Psoas muscle (tissue), 8 donors: ENCODE results near the gene LRRC32. TPM values are rescaled to one million over a fixed set of nuclear protein-coding genes. Genes with fewer than 3 reads are reported as not detected.

Experiments
- ATAC-seq, 4 donors: fragments of 200-7000 bp; cut with Tn5 transposase; one replicate each; pipeline ENCODE4 v1.9.1; 2020; ENCODE audit warnings: moderate library complexity in 3 of 4, mild to moderate bottlenecking in 2 of 4
- DNase-seq, 2 donors: peaks; one replicate each; pipeline ENCODE4 v3.0.0-alpha.2; 2020
- H3K27ac ChIP-seq: fragments of 200-600 bp; one replicate; pipeline ENCODE4 v1.8.0; 2022
- H3K27me3 ChIP-seq, 3 donors: fragments of 200-600 bp in 1 of 3; one replicate each; pipeline versions ENCODE4 v1.6.1 to v1.8.0; 2013 to 2022; ENCODE audit warnings: low read length in 2 of 3, mild to moderate bottlenecking in 2 of 3, moderate library complexity in 1 of 3; ENCODE audit not compliant: insufficient read depth in 3 of 3
- H3K36me3 ChIP-seq, 2 donors: fragments of 200-600 bp in 1 of 2; one replicate each; pipeline versions ENCODE4 v1.6.1 to v1.8.0; 2013 to 2022; ENCODE audit warnings: low read depth in 1 of 2, mild to moderate bottlenecking in 1 of 2, moderate library complexity in 1 of 2; ENCODE audit not compliant: insufficient read depth in 1 of 2
- H3K4me1 ChIP-seq: fragments of 200-600 bp; one replicate; pipeline ENCODE4 v1.8.0; 2022
- H3K4me3 ChIP-seq: fragments of 200-600 bp; one replicate; pipeline ENCODE4 v1.8.0; 2022; ENCODE audit warnings: mild to moderate bottlenecking
- H3K9me3 ChIP-seq: fragments of 200-600 bp; one replicate; pipeline ENCODE4 v1.8.0; 2022
- CTCF ChIP-seq: fragments of 200-600 bp; IDR thresholded peaks from one replicate; pipeline ENCODE4 v1.8.0; 2022; ENCODE audit warnings: antibody characterized with exemption
- WGBS, 3 donors: extraction: QIAGEN DNeasy Blood & Tissue Kit; methylation state at CpG; one replicate each; pipeline versions ENCODE4 v1.1.6 to v1.1.7; 2013; 5-methylcytosine and 5-hydroxymethylcytosine counted together
- intact Hi-C, 2 donors: fragments of 100-400 bp; cut with DNase I; formaldehyde crosslinking; loops; one replicate each; pipeline versions ENCODE4 v1.11.0 to v1.14.2; 2022
- polyA plus RNA-seq, 3 donors: library from polyadenylated mRNA; stranded (reverse); fragments of 200-250 nt; gene quantifications; one replicate each; pipeline ENCODE4 v1.2.3, GENCODE V29; 2013
- total RNA-seq, 4 donors: library from RNA; stranded (reverse); fragmentation: NEBNext Ultra II Directional in 2 of 4; extraction: Animal tissue kit (Norgen Biotek cat#: 25700) in 2 of 4; gene quantifications; one replicate each; pipeline versions ENCODE4 v1.2.1 to v1.2.4, GENCODE V29; 2021 to 2023
- donor health status: healthy with polysubstance abuse.
- donor health status: DM: no; HTN: no; CAD: no; lungs with moderate emphysema.
- donor health status: Bipolar disorder and iron deficiency.
- donor health status: healthy.
- donor health status: DM: yes; HTN: yes; CAD: no.
- donor health status: DM: no; HTN: no; CAD: no.
- donor health status: DM: no; HTN: no; CAD: no.
- donor health status: DM: yes; HTN: yes; CAD: no.

Gene LRRC32
- total and polyA plus RNA-seq, 7 donors = 14.7 to 32.9 (median 16.7) TPM

- WGBS, 3 donors = 83 to 85% (median 83%) methylated on average over 7 of the region's 7 CpGs
- Histone ChIP-seq H3K27ac (no peak overlapping the region), H3K27me3 (no peaks in the 10 kb centered on the region), H3K36me3 (no peaks in the 10 kb centered on the region), H3K4me1 (no peaks in the 10 kb centered on the region), H3K9me3 (no peaks in the 10 kb centered on the region), H3K4me3 (no peak overlapping the region)
- TF ChIP-seq CTCF = no peak
- intact Hi-C loops = no loop called here
- DNase-seq (no peak), ATAC-seq (no peak)
Measured at GRCh38 chr11:76692956-76693355, 22.4 kb upstream of the LRRC32 start.

- intact Hi-C loops = no loop called here
- H3K4me1 ChIP-seq = no peaks in the 10 kb centered on the region
- H3K9me3 ChIP-seq = no peaks in the 10 kb centered on the region
- WGBS, 3 donors = 74 to 100% (median 75%) methylated on average over 1 of the region's 1 CpG
- no peak overlapping the region for H3K27ac ChIP-seq
- no peaks in the 10 kb centered on the region for H3K27me3 ChIP-seq
- ATAC-seq (no peak), DNase-seq (no peak)
- no peak overlapping the region for H3K4me3 ChIP-seq
- H3K36me3 ChIP-seq = no peaks in the 10 kb centered on the region
- no peak for TF ChIP-seq CTCF
Measured at GRCh38 chr11:76691655-76692054, 21.1 kb upstream of the LRRC32 start.

GRCh38 chr11:76690736-76691135 is 20.2 kb upstream of the LRRC32 start:
- Histone ChIP-seq H3K4me3 (no peak overlapping the region), H3K27ac (no peak overlapping the region), H3K27me3 (no peaks in the 10 kb centered on the region), H3K4me1 (no peaks in the 10 kb centered on the region), H3K9me3 (no peaks in the 10 kb centered on the region), H3K36me3 (no peaks in the 10 kb centered on the region)
- intact Hi-C loops = no loop called here
- DNase-seq (no peak), ATAC-seq (no peak)
- no peak for TF ChIP-seq CTCF
- WGBS, 3 donors = 91 to 98% (median 96%) methylated on average over 3 of the region's 3 CpGs

- H3K4me1 ChIP-seq = no peaks in the 10 kb centered on the region
- no peaks in the 10 kb centered on the region for H3K9me3 ChIP-seq
- DNase-seq (no peak), ATAC-seq (no peak)
- no peaks in the 10 kb centered on the region for H3K36me3 ChIP-seq
- intact Hi-C loops = no loop called here
- no peak overlapping the region for H3K4me3 ChIP-seq
- TF ChIP-seq CTCF = no peak
- H3K27ac ChIP-seq = no peak overlapping the region
- 59 to 64% (median 61%) methylated on average over 26 of the region's 26 CpGs for WGBS, 3 donors
- no peaks in the 10 kb centered on the region for H3K27me3 ChIP-seq
Measured at GRCh38 chr11:76689313-76690260, 19.0 kb upstream of the LRRC32 start.
